Activated CD4-positive, alpha-beta memory T cell treated with anti-CD3 and anti-CD28 coated beads for 36 hours (primary cell): ENCODE data around the gene ATRNL1. TPM values are rescaled to one million over a fixed set of nuclear protein-coding genes. Genes with fewer than 3 reads are reported as not detected.

ENCODE experiments used
- CTCF ChIA-PET: fragments of 350-600 bp; sonication (Branson Sonifier 250); formaldehyde crosslinking; loops from one replicate; lab custom pipeline; 2021; ENCODE audit warnings: antibody characterized with exemption, inconsistent platforms; lab: Charles Lee
- POLR2A ChIA-PET: fragments of 350-600 bp; sonication (Branson Sonifier 250); formaldehyde crosslinking; loops from one replicate; lab custom pipeline; 2021; ENCODE audit warnings: antibody characterized with exemption; lab: Charles Lee
- DNase-seq: peaks from one replicate; pipeline ENCODE4 v3.0.0-alpha.2; 2020
- H3K27ac Mint-ChIP-seq: one replicate; pipeline ENCODE4 v1.8.0; 2021; ENCODE audit warnings: mixed read lengths
- H3K27me3 Mint-ChIP-seq: one replicate; pipeline ENCODE4 v1.8.0; 2021; ENCODE audit warnings: mixed read lengths
- H3K36me3 Mint-ChIP-seq: one replicate; pipeline ENCODE4 v1.8.0; 2021; ENCODE audit warnings: mixed read lengths
- H3K4me1 Mint-ChIP-seq: one replicate; pipeline ENCODE4 v1.8.0; 2021; ENCODE audit warnings: low read depth, mixed read lengths
- H3K4me3 Mint-ChIP-seq: one replicate; pipeline ENCODE4 v1.8.0; 2021; ENCODE audit warnings: mild to moderate bottlenecking, mixed read lengths
- H3K9me3 Mint-ChIP-seq: one replicate; pipeline ENCODE4 v1.8.0; 2021; ENCODE audit warnings: mixed read lengths
- intact Hi-C: fragments of 100-400 bp; cut with micrococcal nuclease; formaldehyde crosslinking; loops from one replicate; pipeline ENCODE4 v1.15.1; 2023
- total RNA-seq, 2 experiments: library from RNA; stranded (reverse); gene quantifications; one replicate each; pipeline ENCODE4 v1.2.3, GENCODE V29; 2021

ATRNL1 gene
- total RNA-seq, 2 experiments from 2014 or later: 0.12 to 0.17 TPM

DNA sequence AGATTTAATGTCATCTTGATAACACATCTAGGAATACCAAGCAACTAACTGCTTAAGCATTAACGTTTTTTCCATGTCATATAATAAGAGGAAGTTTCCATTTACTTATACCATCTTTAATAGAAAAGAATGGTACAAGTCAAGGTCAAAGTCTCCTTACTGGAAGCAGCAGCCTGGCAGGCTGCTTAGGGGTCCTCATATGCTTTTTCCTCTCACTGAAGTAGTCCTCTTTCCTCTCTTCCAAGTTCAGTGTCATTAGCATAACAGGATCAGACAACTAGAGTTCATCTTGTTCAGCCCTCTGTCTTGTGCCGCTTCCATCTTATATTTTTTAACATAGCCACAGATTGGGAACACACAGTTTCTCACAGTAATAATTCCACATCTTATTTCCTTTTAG is 774.1 kb downstream of the ATRNL1 start:
- ChIA-PET POLR2A (no interaction called here), CTCF (no interaction called here)
- Mint-ChIP-seq H3K36me3 (no peaks in the 10 kb centered on the region), H3K27ac (no peak overlapping the region), H3K4me3 (no peak overlapping the region), H3K9me3 (no peaks in the 10 kb centered on the region), H3K27me3 (no peaks in the 10 kb centered on the region), H3K4me1 (no peaks in the 10 kb centered on the region)
- DNase-seq: no peak
- intact Hi-C loops: no loop called here

DNA sequence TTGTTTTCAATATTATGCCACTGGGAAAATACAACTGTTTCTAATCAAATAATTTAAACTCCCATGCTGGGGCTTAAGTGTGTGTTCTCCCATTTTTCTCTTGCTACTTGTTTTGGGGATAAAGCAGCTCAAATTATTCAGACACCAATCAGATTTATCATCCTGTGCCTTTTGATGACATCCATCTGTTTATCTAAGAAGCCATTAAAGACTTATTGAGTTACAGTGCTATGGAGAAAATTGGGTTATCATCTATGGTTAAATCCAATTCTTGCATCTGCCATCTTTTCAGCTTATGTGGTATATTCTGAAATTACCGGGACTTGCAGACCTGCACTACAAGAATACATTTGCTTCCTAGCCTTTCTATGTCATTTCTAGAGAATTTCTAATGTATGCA is 778.7 kb downstream of the ATRNL1 start:
- POLR2A ChIA-PET: no interaction called here
- intact Hi-C loops: no loop called here
- no peaks in the 10 kb centered on the region for H3K27me3 Mint-ChIP-seq
- no peaks in the 10 kb centered on the region for H3K36me3 Mint-ChIP-seq
- no peak for DNase-seq
- H3K4me1 Mint-ChIP-seq: no peaks in the 10 kb centered on the region
- no peak overlapping the region for H3K4me3 Mint-ChIP-seq
- H3K27ac Mint-ChIP-seq: no peak overlapping the region
- CTCF ChIA-PET: no interaction called here
- no peaks in the 10 kb centered on the region for H3K9me3 Mint-ChIP-seq

DNA sequence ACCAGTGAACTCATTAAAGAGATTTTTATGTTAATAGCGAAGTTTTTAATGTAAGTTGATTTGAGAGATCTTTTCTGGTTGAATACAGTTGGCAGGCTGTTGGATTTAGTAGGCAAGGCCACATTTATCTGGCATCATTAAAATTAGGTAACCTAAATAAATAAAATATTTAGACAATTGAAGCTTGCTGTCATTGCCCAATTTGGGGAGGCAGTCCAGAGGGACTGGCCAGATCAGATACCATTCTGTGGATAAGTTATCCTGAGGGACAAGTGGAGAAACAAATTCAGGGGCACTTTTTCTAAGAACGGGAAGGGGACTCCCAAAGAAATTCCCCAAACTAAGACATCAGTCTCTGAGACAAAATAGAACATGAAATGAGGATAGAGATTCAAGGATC is 782.0 kb downstream of the ATRNL1 start:
- no peaks in the 10 kb centered on the region for H3K4me1 Mint-ChIP-seq
- ChIA-PET CTCF (no interaction called here), POLR2A (no interaction called here)
- intact Hi-C loops: no loop called here
- no peak overlapping the region for H3K4me3 Mint-ChIP-seq
- no peaks in the 10 kb centered on the region for H3K9me3 Mint-ChIP-seq
- no peaks in the 10 kb centered on the region for H3K27me3 Mint-ChIP-seq
- H3K36me3 Mint-ChIP-seq: no peaks in the 10 kb centered on the region
- no peak for DNase-seq
- H3K27ac Mint-ChIP-seq: no peak overlapping the region

DNA sequence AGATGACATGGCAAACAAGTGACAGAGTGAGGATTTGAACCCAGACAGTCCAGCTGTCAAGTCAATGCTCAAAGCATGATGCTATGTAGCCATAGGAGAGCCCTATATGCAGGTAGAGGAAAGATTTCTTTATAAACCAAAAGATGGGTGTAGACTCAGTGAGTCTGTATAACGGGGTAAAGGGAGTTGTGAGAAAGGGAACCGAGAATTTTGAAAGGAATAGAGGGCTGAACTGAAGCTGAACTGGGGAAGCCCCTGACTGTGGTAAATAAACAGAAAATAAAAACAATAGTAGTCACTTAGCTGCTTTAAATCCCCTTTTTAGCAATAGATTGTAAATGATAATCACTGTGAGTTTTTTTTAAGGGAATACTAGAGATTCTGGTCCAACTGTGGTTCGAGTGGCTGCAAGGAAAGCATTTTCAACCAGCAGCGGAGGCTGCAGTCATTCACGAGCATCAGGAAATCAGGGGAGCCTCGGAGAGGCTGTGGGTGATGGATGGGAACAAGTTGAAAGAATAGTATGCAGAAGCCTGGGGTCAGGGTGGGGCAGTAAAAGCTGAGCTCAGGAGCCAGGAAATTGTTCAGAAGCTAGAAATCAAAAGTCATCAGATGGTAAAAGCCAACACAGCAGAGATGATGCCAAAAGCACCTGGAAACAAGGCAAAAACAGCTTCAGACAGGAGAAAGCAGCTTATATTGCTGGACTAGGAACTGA is 786.4 kb downstream of the ATRNL1 start:
- POLR2A ChIA-PET: no interaction called here
- intact Hi-C loops: no loop called here
- no peak overlapping the region for H3K27ac Mint-ChIP-seq

GRCh38 chr10:115882021-115882420 is 788.9 kb downstream of the ATRNL1 start:
- CTCF ChIA-PET: no interaction called here

More for the DNA sequence above, 786.4 kb downstream of the ATRNL1 start:
- H3K27me3 Mint-ChIP-seq: no peaks in the 10 kb centered on the region
- no peaks in the 10 kb centered on the region for H3K9me3 Mint-ChIP-seq
- no peaks in the 10 kb centered on the region for H3K4me1 Mint-ChIP-seq
- CTCF ChIA-PET: no interaction called here
- no peak for DNase-seq
- no peaks in the 10 kb centered on the region for H3K36me3 Mint-ChIP-seq
- H3K4me3 Mint-ChIP-seq: no peak overlapping the region

GRCh38 chr10:115883372-115883771 is 790.2 kb downstream of the ATRNL1 start:
- no peak overlapping the region for H3K27ac Mint-ChIP-seq
- peaks cover 3% of the 10 kb centered on the region for H3K9me3 Mint-ChIP-seq
- intact Hi-C loops: no loop called here
- no peaks in the 10 kb centered on the region for H3K4me1 Mint-ChIP-seq
- no peaks in the 10 kb centered on the region for H3K36me3 Mint-ChIP-seq
- H3K27me3 Mint-ChIP-seq: no peaks in the 10 kb centered on the region
- POLR2A ChIA-PET: no interaction called here
- no peak overlapping the region for H3K4me3 Mint-ChIP-seq
- CTCF ChIA-PET: no interaction called here
- no peak for DNase-seq

More at GRCh38 chr10:115882021-115882420, 788.9 kb downstream of the ATRNL1 start:
- no peaks in the 10 kb centered on the region for H3K27me3 Mint-ChIP-seq
- no peak overlapping the region for H3K4me3 Mint-ChIP-seq
- no peaks in the 10 kb centered on the region for H3K9me3 Mint-ChIP-seq
- no peaks in the 10 kb centered on the region for H3K36me3 Mint-ChIP-seq
- no peaks in the 10 kb centered on the region for H3K4me1 Mint-ChIP-seq
- POLR2A ChIA-PET: no interaction called here
- H3K27ac Mint-ChIP-seq: no peak overlapping the region
- DNase-seq: no peak
- intact Hi-C loops: no loop called here

- no peak overlapping the region for H3K4me3 Mint-ChIP-seq
- H3K36me3 Mint-ChIP-seq: no peaks in the 10 kb centered on the region
- H3K9me3 Mint-ChIP-seq: peaks cover 3% of the 10 kb centered on the region
- ChIA-PET CTCF (no interaction called here), POLR2A (no interaction called here)
- no peaks in the 10 kb centered on the region for H3K4me1 Mint-ChIP-seq
- H3K27me3 Mint-ChIP-seq: no peaks in the 10 kb centered on the region
- DNase-seq: no peak
- no peak overlapping the region for H3K27ac Mint-ChIP-seq
- intact Hi-C loops: no loop called here
Measured at GRCh38 chr10:115884331-115884730, 791.2 kb downstream of the ATRNL1 start.

GRCh38 chr10:115895166-115895565 is 802.0 kb downstream of the ATRNL1 start:
- H3K27me3 Mint-ChIP-seq: no peaks in the 10 kb centered on the region
- no peaks in the 10 kb centered on the region for H3K36me3 Mint-ChIP-seq
- intact Hi-C loops: no loop called here
- CTCF ChIA-PET: no interaction called here
- H3K9me3 Mint-ChIP-seq: peaks cover 4% of the 10 kb centered on the region
- POLR2A ChIA-PET: no interaction called here
- H3K27ac Mint-ChIP-seq: no peak overlapping the region
- H3K4me1 Mint-ChIP-seq: no peaks in the 10 kb centered on the region
- no peak overlapping the region for H3K4me3 Mint-ChIP-seq
- no peak for DNase-seq

- H3K4me3 Mint-ChIP-seq: no peak overlapping the region
- no peak overlapping the region for H3K27ac Mint-ChIP-seq
- POLR2A ChIA-PET: no interaction called here
- CTCF ChIA-PET: interaction anchor here (0.6 kb wide), 1 partner anchor 382 kb away, joined by 3 read pairs; no protein-coding TSS in a partner anchor
- no peaks in the 10 kb centered on the region for H3K36me3 Mint-ChIP-seq
- DNase-seq: no peak
- intact Hi-C loops: no loop called here
- H3K9me3 Mint-ChIP-seq: peaks cover 4% of the 10 kb centered on the region
- no peaks in the 10 kb centered on the region for H3K27me3 Mint-ChIP-seq
- H3K4me1 Mint-ChIP-seq: no peaks in the 10 kb centered on the region
Measured at GRCh38 chr10:115898242-115898641, 805.1 kb downstream of the ATRNL1 start.

- POLR2A ChIA-PET: no interaction called here
Measured at GRCh38 chr10:115902596-115902995, 809.4 kb downstream of the ATRNL1 start.

GRCh38 chr10:115903207-115903606 is 810.0 kb downstream of the ATRNL1 start:
- ChIA-PET POLR2A (no interaction called here), CTCF (no interaction called here)

More at GRCh38 chr10:115902596-115902995, 809.4 kb downstream of the ATRNL1 start:
- no peaks in the 10 kb centered on the region for H3K4me1 Mint-ChIP-seq
- H3K36me3 Mint-ChIP-seq: no peaks in the 10 kb centered on the region
- H3K9me3 Mint-ChIP-seq: no peaks in the 10 kb centered on the region
- CTCF ChIA-PET: no interaction called here
- no peak overlapping the region for H3K27ac Mint-ChIP-seq
- no peaks in the 10 kb centered on the region for H3K27me3 Mint-ChIP-seq
- intact Hi-C loops: no loop called here
- H3K4me3 Mint-ChIP-seq: no peak overlapping the region
- DNase-seq: no peak

DNA sequence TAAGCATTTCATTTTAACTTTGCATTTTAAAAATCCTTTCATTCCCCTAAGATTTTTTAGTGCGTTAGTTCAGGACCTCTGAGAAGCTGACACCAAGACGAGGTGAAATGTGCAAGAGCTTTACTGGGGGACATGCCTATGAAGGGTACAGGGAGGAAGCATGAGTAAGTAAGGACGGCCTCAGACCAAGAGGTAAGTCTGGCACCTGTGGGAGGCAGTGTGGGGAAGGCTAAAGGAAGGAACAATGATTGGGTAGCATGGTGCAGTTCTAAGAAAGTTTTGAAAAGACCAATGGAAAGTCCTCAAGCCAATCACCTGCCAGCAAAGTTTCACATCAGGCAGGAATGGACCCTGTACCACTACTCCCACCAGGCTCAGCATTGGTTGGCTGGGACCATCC is 810.7 kb downstream of the ATRNL1 start:
- Mint-ChIP-seq H3K9me3 (no peaks in the 10 kb centered on the region), H3K4me3 (no peak overlapping the region), H3K4me1 (no peaks in the 10 kb centered on the region), H3K27me3 (no peaks in the 10 kb centered on the region), H3K27ac (no peak overlapping the region), H3K36me3 (no peaks in the 10 kb centered on the region)
- ChIA-PET POLR2A (no interaction called here), CTCF (no interaction called here)
- no peak for DNase-seq
- intact Hi-C loops: no loop called here

More at GRCh38 chr10:115903207-115903606, 810.0 kb downstream of the ATRNL1 start:
- H3K36me3 Mint-ChIP-seq: no peaks in the 10 kb centered on the region
- no peak overlapping the region for H3K27ac Mint-ChIP-seq
- no peak overlapping the region for H3K4me3 Mint-ChIP-seq
- intact Hi-C loops: no loop called here
- no peaks in the 10 kb centered on the region for H3K4me1 Mint-ChIP-seq
- H3K27me3 Mint-ChIP-seq: no peaks in the 10 kb centered on the region
- no peaks in the 10 kb centered on the region for H3K9me3 Mint-ChIP-seq
- no peak for DNase-seq

DNA sequence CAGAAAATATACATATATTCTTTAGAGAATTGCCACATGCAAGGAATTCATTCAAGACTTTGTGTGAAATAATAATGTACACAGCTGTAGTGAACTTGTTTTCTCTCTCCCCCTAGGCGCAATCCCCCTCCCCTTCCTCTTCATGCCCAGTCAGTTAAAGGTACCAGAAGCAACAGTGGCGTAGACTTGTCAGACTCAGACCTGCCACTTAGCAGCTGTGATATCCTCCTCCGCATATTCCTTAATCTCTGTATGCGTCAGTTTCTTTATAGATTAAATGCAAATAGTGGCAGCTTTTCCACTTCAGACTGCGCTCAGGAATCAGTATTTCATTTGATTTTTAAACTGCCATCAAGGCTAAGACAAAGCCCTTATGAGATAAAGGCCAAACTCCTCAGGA is 815.9 kb downstream of the ATRNL1 start:
- Mint-ChIP-seq H3K4me1 (no peaks in the 10 kb centered on the region), H3K9me3 (peaks cover 6% of the 10 kb centered on the region), H3K27me3 (no peaks in the 10 kb centered on the region), H3K36me3 (no peaks in the 10 kb centered on the region), H3K27ac (no peak overlapping the region), H3K4me3 (no peak overlapping the region)
- no peak for DNase-seq
- intact Hi-C loops: no loop called here
- ChIA-PET POLR2A (no interaction called here), CTCF (no interaction called here)
